Measurements from ENCODE around the gene PPP1R1C.

DNA sequence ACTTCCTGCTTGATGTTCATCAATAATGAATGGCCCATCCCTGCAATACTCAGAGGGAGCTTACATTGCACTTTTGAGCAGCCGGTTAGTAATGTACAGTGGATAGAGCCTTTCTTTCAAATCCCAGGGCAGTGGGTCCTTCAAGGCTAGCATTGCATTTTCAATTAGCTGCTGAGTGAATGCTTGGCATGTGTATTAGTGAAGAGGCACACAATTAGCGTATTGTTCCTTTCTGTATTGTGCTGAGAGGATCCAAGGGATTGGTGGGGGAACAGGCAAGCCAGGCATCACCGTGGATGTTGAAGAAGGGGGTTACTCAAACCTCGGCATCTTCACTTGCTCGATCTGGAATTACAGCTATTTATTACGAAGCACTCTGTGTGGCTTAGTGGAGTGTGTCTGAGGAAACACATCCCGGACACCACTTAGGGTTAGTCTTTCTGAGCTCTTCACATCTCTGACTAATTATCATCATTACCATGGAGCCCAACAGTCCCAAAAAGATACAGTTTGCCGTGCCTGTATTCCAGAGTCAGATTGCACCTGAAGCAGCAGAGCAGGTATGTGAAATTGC, at the start of gene PPP1R1C:
- TF ChIP-seq, protein P1, sequence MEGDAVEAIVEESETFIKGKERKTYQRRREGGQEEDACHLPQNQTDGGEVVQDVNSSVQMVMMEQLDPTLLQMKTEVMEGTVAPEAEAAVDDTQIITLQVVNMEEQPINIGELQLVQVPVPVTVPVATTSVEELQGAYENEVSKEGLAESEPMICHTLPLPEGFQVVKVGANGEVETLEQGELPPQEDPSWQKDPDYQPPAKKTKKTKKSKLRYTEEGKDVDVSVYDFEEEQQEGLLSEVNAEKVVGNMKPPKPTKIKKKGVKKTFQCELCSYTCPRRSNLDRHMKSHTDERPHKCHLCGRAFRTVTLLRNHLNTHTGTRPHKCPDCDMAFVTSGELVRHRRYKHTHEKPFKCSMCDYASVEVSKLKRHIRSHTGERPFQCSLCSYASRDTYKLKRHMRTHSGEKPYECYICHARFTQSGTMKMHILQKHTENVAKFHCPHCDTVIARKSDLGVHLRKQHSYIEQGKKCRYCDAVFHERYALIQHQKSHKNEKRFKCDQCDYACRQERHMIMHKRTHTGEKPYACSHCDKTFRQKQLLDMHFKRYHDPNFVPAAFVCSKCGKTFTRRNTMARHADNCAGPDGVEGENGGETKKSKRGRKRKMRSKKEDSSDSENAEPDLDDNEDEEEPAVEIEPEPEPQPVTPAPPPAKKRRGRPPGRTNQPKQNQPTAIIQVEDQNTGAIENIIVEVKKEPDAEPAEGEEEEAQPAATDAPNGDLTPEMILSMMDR (IDR thresholded peaks at IDR 0.05): no peak
- TF ChIP-seq EP300 (IDR thresholded peaks at IDR 0.05) (no peak), POLR2A (IDR thresholded peaks at IDR 0.05) (no peak)

Data from gastroesophageal sphincter (tissue), 3 donors.